Measurements from ENCODE around the gene APOA1.

DNA sequence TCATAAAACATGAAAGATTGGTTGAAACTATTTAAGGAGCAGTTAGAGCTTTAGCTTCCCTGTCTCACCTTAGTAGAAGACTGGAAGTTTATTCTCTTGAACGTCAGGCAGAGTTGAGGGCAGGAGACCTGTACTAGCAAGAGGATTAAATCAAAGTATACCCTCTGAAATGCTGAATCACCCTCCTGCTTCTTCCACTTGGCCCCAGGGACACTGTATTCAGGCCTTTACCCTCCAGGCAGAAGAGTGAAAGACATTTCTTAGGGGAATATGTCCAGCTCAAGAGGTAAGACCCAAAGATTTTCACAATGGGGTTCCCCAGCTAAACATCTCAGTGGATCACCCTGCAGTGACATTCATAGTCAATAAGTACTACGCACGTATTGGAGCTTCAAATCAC is 26.2 kb downstream of the APOA1 start:
- TF ChIP-seq, protein P1, sequence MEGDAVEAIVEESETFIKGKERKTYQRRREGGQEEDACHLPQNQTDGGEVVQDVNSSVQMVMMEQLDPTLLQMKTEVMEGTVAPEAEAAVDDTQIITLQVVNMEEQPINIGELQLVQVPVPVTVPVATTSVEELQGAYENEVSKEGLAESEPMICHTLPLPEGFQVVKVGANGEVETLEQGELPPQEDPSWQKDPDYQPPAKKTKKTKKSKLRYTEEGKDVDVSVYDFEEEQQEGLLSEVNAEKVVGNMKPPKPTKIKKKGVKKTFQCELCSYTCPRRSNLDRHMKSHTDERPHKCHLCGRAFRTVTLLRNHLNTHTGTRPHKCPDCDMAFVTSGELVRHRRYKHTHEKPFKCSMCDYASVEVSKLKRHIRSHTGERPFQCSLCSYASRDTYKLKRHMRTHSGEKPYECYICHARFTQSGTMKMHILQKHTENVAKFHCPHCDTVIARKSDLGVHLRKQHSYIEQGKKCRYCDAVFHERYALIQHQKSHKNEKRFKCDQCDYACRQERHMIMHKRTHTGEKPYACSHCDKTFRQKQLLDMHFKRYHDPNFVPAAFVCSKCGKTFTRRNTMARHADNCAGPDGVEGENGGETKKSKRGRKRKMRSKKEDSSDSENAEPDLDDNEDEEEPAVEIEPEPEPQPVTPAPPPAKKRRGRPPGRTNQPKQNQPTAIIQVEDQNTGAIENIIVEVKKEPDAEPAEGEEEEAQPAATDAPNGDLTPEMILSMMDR (IDR thresholded peaks at IDR 0.05; ENCODE audit: borderline replicate concordance, extremely low read depth, low read length, poor library complexity, severe bottlenecking) = no peak
- TF ChIP-seq EZH2 (IDR thresholded peaks at IDR 0.05; ENCODE audit: borderline replicate concordance, low read depth, low read length, severe bottlenecking) = no peak
